SU-DHL-6 (cell line): Measurements from ENCODE around the gene ZSCAN21.

Experiments
- CTCF ChIP-seq: fragments of 200-600 bp; sonication (generic); IDR thresholded peaks from one replicate; pipeline ENCODE4 v1.5.1; 2017; ENCODE audit warnings: antibody characterized with exemption, mild to moderate bottlenecking, low read length, moderate library complexity; ENCODE audit not compliant: insufficient read depth, poor library complexity, severe bottlenecking
- EZH2phosphoT487 ChIP-seq: fragments of 200-600 bp; sonication (generic), shearing (Covaris generic); conservative IDR thresholded peaks from 2 replicates; pipeline ENCODE4 v1.6.1; 2018; ENCODE audit warnings: mild to moderate bottlenecking, antibody characterized with exemption, low read length, moderate library complexity, mixed read lengths

GRCh38 chr7:100079024-100079560 lies 29.5 kb downstream of the ZSCAN21 start:
- TF ChIP-seq CTCF (no peak), EZH2phosphoT487 (no peak)
